Mesothelial cell of epicardium (in vitro differentiated cells): ENCODE data around the gene MARCHF2. TPM values are rescaled to one million over a fixed set of nuclear protein-coding genes. Genes with fewer than 3 reads are reported as not detected.

Experiments used
- DNase-seq, 2 experiments: peaks; one replicate each; pipeline ENCODE4 v3.0.0; 2021; ENCODE audit warnings: low spot score in 2 of 2; ENCODE audit not compliant: unreplicated experiment in 2 of 2
- H3K27ac Mint-ChIP-seq: 2 replicates; pipeline ENCODE4 v1.8.0; 2021; ENCODE audit warnings: mixed read lengths
- H3K27me3 Mint-ChIP-seq: 2 replicates; pipeline ENCODE4 v1.8.0; 2021; ENCODE audit warnings: low read depth, mixed read lengths
- H3K36me3 Mint-ChIP-seq: 2 replicates; pipeline ENCODE4 v1.8.0; 2021; ENCODE audit warnings: mixed read lengths
- H3K4me1 Mint-ChIP-seq: 2 replicates; pipeline ENCODE4 v1.8.0; 2021; ENCODE audit warnings: mixed read lengths
- H3K4me3 Mint-ChIP-seq: 2 replicates; pipeline ENCODE4 v1.8.0; 2021; ENCODE audit warnings: mild to moderate bottlenecking, moderate library complexity, mixed read lengths
- H3K9me3 Mint-ChIP-seq: 2 replicates; pipeline ENCODE4 v1.8.0; 2021; ENCODE audit warnings: mixed read lengths
- total RNA-seq: library from RNA; stranded (reverse); gene quantifications from 3 replicates; pipeline ENCODE4 v1.2.1, GENCODE V29; 2021
- TF ChIP-seq, protein P1 (sequence below): fragments of 200-600 bp; sonication (generic); IDR thresholded peaks from one replicate; pipeline ENCODE4 v1.5.0; 2021; ENCODE audit warnings: antibody characterized with exemption; ENCODE audit not compliant: unreplicated experiment

The MARCHF2 gene
- total RNA-seq, 1 donor from 2014 or later, result 21.4 TPM

DNA sequence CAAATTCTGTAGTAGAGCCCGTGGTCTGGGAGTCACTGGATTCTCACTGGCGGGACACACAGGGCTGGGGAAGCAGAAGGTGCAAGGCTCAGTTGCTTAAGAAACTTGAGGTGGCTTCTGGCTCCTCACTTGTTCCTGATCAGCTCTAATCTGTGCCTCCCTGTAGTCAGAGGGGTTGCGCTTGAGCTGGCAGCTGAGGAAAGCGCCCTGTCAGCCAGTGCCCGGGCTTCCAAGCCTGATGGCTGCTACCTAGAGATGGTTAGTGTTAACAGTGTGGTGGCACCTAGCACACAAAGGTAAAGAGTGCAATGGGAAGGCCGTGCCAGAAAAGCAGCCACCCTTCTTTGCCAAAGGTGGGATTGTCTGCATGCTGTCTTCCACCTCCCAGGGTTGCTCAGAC is 40.5 kb downstream of the MARCHF2 start:
- H3K36me3 Mint-ChIP-seq, result peaks cover 10% of the 10 kb centered on the region
- no peaks in the 10 kb centered on the region for H3K9me3 Mint-ChIP-seq
- peak overlapping the region; percentile 39 for H3K27ac Mint-ChIP-seq
- no peak for DNase-seq
- TF ChIP-seq, protein P1, sequence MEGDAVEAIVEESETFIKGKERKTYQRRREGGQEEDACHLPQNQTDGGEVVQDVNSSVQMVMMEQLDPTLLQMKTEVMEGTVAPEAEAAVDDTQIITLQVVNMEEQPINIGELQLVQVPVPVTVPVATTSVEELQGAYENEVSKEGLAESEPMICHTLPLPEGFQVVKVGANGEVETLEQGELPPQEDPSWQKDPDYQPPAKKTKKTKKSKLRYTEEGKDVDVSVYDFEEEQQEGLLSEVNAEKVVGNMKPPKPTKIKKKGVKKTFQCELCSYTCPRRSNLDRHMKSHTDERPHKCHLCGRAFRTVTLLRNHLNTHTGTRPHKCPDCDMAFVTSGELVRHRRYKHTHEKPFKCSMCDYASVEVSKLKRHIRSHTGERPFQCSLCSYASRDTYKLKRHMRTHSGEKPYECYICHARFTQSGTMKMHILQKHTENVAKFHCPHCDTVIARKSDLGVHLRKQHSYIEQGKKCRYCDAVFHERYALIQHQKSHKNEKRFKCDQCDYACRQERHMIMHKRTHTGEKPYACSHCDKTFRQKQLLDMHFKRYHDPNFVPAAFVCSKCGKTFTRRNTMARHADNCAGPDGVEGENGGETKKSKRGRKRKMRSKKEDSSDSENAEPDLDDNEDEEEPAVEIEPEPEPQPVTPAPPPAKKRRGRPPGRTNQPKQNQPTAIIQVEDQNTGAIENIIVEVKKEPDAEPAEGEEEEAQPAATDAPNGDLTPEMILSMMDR, result no peak
- H3K4me3 Mint-ChIP-seq, result no peak overlapping the region
- no peaks in the 10 kb centered on the region for H3K27me3 Mint-ChIP-seq
- H3K4me1 Mint-ChIP-seq, result peaks cover 47% of the 10 kb centered on the region

DNA sequence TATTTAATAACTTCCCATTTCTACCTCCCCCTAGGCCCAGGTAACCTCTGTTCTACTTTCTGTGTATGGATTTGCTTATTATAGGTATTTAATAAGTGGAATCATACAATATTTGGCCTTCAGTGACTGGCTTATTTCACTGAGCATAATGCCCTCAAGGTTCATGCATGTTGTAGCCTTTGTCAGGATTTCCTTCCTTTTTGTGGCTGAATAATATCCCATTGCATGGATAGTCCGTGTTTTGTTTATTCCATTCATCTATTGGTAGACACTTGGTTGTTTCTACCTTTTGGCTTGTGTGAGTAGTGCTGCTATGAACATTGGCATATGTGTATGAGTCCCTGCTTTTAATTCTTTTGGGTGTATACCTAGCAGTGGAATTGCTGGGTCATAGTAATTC is 41.1 kb downstream of the MARCHF2 start:
- DNase-seq, result no peak
- TF ChIP-seq, protein P1, result no peak
- Mint-ChIP-seq H3K27ac (no peak overlapping the region), H3K4me1 (peaks cover 48% of the 10 kb centered on the region), H3K4me3 (no peak overlapping the region), H3K27me3 (no peaks in the 10 kb centered on the region), H3K36me3 (peaks cover 10% of the 10 kb centered on the region), H3K9me3 (no peaks in the 10 kb centered on the region)

DNA sequence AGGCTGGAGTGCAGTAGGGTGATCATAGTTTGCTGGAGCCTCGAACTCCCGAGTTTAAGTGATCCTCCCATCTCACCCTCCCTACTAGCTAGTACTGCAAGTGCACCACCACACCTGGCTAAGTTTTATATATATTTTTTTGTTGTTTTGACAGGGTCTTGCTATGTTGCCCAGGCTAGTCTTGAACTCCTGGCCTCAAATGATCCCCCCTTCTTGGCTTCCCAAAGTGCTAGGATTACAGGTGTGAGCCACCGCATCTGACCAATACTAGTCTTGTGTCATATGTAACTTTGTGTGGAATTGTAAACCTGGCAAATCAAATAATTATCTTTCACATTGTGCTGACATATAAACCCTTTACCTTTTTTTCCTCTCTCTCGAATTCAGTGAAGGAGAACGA is 41.9 kb downstream of the MARCHF2 start:
- Mint-ChIP-seq H3K27me3 (no peaks in the 10 kb centered on the region), H3K9me3 (no peaks in the 10 kb centered on the region), H3K27ac (no peak overlapping the region), H3K4me3 (no peak overlapping the region), H3K4me1 (peaks cover 52% of the 10 kb centered on the region), H3K36me3 (peaks cover 10% of the 10 kb centered on the region)
- TF ChIP-seq, protein P1, result no peak
- DNase-seq, result no peak

DNA sequence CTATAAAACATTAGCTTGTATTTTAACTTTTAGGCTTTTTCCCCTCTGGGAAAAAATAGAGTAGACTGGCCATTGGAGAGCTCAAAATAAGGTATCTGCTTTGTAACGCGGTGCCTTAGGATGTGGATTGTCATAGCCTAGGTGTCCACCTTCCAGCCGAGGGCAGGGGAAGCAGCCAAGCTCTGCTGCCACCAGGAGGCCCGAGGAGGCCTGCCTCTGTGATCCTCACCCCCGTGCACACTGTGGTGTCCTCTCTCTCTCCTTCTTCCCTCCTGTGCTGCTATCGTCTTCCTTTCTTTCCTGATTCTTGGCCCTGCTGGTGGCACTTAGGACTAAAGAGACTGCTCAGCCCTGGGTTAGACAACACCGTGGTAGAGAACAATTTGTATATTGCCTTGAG is 43.0 kb downstream of the MARCHF2 start:
- no peak for DNase-seq
- H3K4me1 Mint-ChIP-seq, result peaks cover 59% of the 10 kb centered on the region
- H3K36me3 Mint-ChIP-seq, result peaks cover 10% of the 10 kb centered on the region
- peak overlapping the region; percentile 71 for H3K27ac Mint-ChIP-seq
- H3K4me3 Mint-ChIP-seq, result no peak overlapping the region
- TF ChIP-seq, protein P1, result no peak
- no peaks in the 10 kb centered on the region for H3K9me3 Mint-ChIP-seq
- H3K27me3 Mint-ChIP-seq, result no peaks in the 10 kb centered on the region

DNA sequence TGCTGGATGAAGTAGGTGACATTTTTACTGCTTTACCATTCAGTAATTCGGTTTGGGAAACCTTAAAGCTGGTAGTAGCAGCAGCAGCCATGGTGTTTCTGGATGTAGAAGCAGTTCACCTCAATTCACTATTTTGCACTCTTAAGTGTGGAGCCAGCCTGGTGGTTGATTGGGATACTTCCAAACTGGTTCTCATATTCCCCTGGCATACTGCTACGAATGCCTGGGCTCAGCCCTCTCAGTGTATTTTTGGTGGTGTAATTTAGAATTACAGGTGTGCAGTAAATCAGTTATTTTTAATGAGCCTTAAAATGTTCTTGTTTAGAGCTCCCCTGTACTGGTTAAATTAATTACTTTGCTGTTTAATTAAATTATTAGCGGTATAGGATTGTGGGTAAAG is 44.1 kb downstream of the MARCHF2 start:
- Mint-ChIP-seq H3K4me3 (no peak overlapping the region), H3K9me3 (no peaks in the 10 kb centered on the region), H3K27ac (no peak overlapping the region), H3K4me1 (peaks cover 60% of the 10 kb centered on the region), H3K36me3 (peaks cover 10% of the 10 kb centered on the region), H3K27me3 (no peaks in the 10 kb centered on the region)
- TF ChIP-seq, protein P1, result peak; percentile 35
- DNase-seq, result no peak

GRCh38 chr19:8457827-8458226 is 44.7 kb downstream of the MARCHF2 start:
- H3K27ac Mint-ChIP-seq, result peak overlapping the region; percentile 96
- TF ChIP-seq, protein P1, result no peak
- no peak overlapping the region for H3K4me3 Mint-ChIP-seq
- DNase-seq, result no peak
- no peaks in the 10 kb centered on the region for H3K27me3 Mint-ChIP-seq
- H3K36me3 Mint-ChIP-seq, result peaks cover 10% of the 10 kb centered on the region
- no peaks in the 10 kb centered on the region for H3K9me3 Mint-ChIP-seq
- H3K4me1 Mint-ChIP-seq, result peaks cover 66% of the 10 kb centered on the region
